Astrocyte of the cerebellum (primary cell): ENCODE data around the gene SSC4D.
"Not testable (repeated sequence)": the region's sequence is repeated elsewhere in the genome, so short reads cannot be mapped to it uniquely, and the experiment has no call there.

Source experiments
- DNase-seq: peaks from one replicate; pipeline ENCODE4 v3.0.0-alpha.2; 2011; ENCODE audit warnings: low read depth
- H3K4me3 ChIP-seq: 2 replicates; pipeline ENCODE4 v1.5.1; 2011; ENCODE audit warnings: mild to moderate bottlenecking, low read depth, low read length, moderate library complexity
- CTCF ChIP-seq: IDR thresholded peaks from 2 replicates; pipeline ENCODE4 v1.5.1; 2012; ENCODE audit warnings: low read length, low read depth, moderate library complexity, mild to moderate bottlenecking; ENCODE audit errors: missing control alignments
- in situ Hi-C: cut with HindIII; loops from 2 replicates; pipeline ENCODE4 v1.10.0; 2017; ENCODE audit warnings: low sequenced_read_pairs

The SSC4D gene

GRCh38 chr7:76375251-76375650 lies 34.2 kb downstream of the SSC4D start:
- no peak for TF ChIP-seq CTCF
- in situ Hi-C loops, result no loop called here
- DNase-seq, result no peak
- H3K4me3 ChIP-seq, result no peak overlapping the region

GRCh38 chr7:76372984-76373833 lies 36.3 kb downstream of the SSC4D start:
- in situ Hi-C loops, result no loop called here
- DNase-seq, result no peak
- H3K4me3 ChIP-seq, result no peak overlapping the region
- no peak for TF ChIP-seq CTCF

GRCh38 chr7:76371396-76371795 lies 38.1 kb downstream of the SSC4D start:
- in situ Hi-C loops, result no loop called here
- no peak overlapping the region for H3K4me3 ChIP-seq
- no peak for TF ChIP-seq CTCF
- DNase-seq, result no peak

- no peak overlapping the region for H3K4me3 ChIP-seq
- no peak for DNase-seq
- TF ChIP-seq CTCF, result no peak
- in situ Hi-C loops, result no loop called here
Measured at GRCh38 chr7:76369018-76369417, 40.5 kb downstream of the SSC4D start.

- in situ Hi-C loops, result no loop called here
- TF ChIP-seq CTCF, result no peak
- DNase-seq, result no peak
- H3K4me3 ChIP-seq, result no peak overlapping the region
Measured at GRCh38 chr7:76368190-76368589, 41.3 kb downstream of the SSC4D start.

- no peak overlapping the region for H3K4me3 ChIP-seq
- TF ChIP-seq CTCF, result no peak
- in situ Hi-C loops, result no loop called here
- no peak for DNase-seq
Measured at GRCh38 chr7:76364198-76364584, 45.3 kb downstream of the SSC4D start.

GRCh38 chr7:76363754-76364153 lies 45.7 kb downstream of the SSC4D start:
- in situ Hi-C loops, DNase-seq, H3K4me3 ChIP-seq: not testable (repeated sequence)
